PC-3 (cell line): Measurements from ENCODE around the gene ACOXL.

Experiments used
- CTCF ChIP-seq: fragments of 300-600 bp; sonication (generic); conservative IDR thresholded peaks from 2 replicates; pipeline ENCODE4 v1.5.1; 2017; ENCODE audit warnings: antibody characterized with exemption, low read depth, mild to moderate bottlenecking, low read length
- EZH2 ChIP-seq: fragments of 300-600 bp; sonication (generic); IDR thresholded peaks from one replicate; pipeline ENCODE4 v1.6.1; 2017; ENCODE audit warnings: antibody characterized with exemption, mild to moderate bottlenecking, low read length; ENCODE audit not compliant: unreplicated experiment
- EZH2phosphoT487 ChIP-seq: fragments of 300-600 bp; sonication (generic); IDR thresholded peaks from 2 replicates; pipeline ENCODE4 v1.6.1; 2018; ENCODE audit warnings: mild to moderate bottlenecking, antibody characterized with exemption, low read length, borderline replicate concordance

- TF ChIP-seq CTCF (no peak), EZH2 (no peak), EZH2phosphoT487 (no peak)
Observed at GRCh38 chr2:110828330-110828729, 96.0 kb downstream of the ACOXL start.
